ENCODE data around the gene PLIN3.
"Not testable (repeated sequence)": the region's sequence is repeated elsewhere in the genome, so short reads cannot be mapped to it uniquely, and the experiment has no call there.

Gene PLIN3

DNA sequence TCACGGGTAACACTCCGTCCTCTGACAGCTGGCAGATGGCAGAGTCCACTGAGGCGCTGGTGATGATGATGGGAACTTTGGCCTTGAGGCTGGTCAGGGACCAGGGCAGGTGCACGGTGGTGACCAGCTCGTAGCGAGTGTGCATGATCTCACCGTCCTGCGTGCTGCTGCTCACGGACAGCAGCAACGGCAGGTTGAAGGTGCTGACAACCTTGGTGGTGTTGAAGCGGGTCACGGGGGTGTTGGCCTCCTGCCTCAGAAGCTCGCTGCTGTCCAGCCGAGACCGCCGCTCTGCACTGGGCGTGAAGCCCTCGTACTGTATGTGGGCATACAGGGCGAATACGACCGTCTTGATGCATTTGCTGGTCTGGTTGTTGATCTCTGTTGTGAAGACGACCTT lies 23.6 kb upstream of the PLIN3 start:
- DNase-seq (ENCODE audit: low read depth) = no peak

DNA sequence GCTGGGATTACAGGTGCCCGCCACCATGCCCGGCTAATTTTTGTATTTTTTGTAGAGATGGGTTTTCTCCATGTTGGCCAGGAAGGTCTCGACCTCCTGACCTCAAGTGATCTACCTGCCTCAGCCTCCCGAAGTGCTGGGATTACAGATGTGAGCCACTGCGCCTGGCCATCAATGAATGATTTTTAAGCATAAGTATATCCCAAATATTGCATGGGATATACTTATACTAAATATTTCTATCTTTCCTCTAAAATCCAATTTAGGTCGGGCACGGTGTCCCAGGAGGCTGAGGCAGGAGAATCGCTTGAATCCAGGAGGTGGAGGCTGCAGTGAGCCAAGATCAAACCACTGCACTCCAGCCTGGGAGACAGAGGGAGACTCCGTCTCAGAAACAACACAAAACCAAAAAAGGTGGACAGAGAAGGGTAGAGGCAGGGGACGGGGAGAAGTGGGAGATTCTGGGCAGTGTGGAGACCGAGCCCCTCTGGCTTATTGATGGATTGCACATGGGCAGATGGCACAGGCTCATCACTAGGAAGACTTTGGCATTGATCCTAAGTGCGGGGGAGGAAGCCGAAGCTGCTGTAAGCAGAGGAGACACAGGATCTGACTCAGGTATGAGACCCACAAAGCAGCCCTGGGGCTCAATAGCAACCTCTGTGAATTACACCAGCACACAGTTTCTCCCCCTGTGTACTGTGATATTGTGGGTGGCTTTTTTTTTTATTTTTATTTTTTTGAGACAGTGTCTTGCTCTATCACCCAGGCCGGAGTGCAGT lies 21.8 kb upstream of the PLIN3 start:
- no peak for DNase-seq (ENCODE audit: low read depth)

DNA sequence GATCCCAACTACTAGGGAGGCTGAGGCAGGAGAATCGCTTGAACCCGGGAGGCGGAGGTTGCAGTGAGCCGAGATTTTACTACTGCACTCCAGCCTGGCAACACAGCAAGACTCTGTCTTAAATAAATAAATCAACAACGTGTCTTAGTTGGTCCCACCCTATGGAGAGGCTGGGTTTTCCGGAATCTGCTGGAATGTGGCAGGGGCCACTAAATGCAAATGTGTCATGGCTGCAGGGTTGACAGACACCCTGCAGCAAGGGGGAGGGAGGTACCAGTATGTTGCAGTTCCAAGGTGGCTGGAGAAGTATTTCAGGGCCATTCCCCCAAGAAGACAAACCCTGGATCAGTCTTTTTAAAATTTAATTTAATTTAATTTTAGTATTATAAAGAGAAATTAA lies 20.3 kb upstream of the PLIN3 start:
- DNase-seq (ENCODE audit: low read depth) = not testable (repeated sequence)

DNA sequence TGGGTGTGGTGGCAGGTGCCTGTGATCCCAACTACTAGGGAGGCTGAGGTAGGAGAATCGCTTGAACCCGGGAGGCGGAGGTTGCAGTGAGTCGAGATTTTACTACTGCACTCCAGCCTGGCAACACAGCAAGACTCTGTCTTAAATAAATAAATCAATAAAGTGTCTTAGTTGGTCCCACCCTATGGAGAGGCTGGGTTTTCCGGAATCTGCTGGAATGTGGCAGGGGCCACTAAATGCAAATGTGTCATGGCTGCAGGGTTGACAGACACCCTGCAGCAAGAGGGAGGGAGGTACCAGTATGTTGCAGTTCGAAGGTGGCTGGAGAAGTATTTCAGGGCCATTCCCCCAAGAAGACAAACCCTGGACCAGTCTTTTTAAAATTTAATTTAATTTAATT lies 17.5 kb upstream of the PLIN3 start:
- not testable (repeated sequence) for DNase-seq (ENCODE audit: low read depth)

DNA sequence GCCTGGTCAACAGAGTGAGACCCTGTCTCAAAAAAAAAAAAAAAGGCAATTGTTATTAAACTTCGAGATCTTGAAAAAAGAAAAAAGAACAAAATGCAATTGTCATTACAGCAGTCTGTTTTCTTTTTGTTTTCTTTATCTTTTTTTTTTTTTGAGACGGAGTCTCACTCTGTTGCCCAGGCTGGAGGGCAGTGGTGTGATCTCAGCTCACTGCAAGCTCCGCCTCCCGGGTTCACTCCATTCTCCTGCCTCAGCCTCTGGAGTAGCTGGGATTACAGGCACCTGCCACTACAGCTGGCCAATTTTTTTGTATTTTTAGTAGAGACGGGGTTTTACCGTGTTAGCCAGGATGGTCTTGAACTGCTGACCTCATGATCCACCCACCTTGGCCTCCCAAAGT lies 15.4 kb upstream of the PLIN3 start:
- not testable (repeated sequence) for DNase-seq (ENCODE audit: low read depth)

DNA sequence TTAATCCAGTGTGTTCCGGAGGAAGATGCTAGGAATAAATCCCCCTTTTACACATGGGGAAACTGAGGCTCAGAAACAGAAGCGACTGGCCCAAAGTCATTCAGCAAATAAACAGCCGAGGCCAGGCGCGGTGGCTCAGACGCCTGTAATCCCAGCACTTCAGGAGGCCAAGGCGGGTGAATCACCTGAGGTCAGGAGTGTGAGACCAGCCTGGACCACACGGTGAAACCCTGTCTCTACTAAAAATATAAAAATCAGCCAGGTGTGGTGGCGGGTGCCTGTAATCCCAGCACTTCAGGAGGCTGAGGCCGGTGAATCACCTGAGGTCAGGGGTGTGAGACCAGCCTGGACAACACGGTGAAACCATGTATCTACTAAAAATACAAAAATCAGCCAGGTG lies 11.6 kb upstream of the PLIN3 start:
- DNase-seq (ENCODE audit: low read depth) = no peak

DNA sequence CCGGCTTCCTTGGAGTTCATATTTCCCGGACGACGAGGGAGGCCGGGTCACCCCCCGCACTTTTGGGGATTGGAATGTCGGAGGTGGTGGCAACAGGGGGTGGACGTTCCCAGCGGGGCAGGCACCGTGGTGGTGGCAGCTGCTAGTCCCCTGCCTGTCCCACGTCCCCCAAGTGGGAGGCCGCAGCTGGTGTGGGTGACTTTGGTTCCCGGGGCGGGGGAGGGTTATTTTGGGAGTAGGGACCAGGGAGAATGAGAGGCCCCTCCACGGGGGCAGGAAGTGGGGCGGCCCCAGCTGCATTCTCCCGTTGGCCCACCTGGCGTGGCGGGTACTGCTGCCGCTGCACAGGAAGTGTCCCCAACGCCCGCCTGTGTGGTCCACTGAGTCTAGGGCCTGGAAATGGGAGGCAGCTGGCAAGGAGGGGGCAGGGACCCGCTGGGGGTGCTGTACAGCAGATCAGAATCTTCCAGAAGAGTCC lies 11.1 kb upstream of the PLIN3 start:
- DNase-seq (ENCODE audit: low read depth) = no peak

DNA sequence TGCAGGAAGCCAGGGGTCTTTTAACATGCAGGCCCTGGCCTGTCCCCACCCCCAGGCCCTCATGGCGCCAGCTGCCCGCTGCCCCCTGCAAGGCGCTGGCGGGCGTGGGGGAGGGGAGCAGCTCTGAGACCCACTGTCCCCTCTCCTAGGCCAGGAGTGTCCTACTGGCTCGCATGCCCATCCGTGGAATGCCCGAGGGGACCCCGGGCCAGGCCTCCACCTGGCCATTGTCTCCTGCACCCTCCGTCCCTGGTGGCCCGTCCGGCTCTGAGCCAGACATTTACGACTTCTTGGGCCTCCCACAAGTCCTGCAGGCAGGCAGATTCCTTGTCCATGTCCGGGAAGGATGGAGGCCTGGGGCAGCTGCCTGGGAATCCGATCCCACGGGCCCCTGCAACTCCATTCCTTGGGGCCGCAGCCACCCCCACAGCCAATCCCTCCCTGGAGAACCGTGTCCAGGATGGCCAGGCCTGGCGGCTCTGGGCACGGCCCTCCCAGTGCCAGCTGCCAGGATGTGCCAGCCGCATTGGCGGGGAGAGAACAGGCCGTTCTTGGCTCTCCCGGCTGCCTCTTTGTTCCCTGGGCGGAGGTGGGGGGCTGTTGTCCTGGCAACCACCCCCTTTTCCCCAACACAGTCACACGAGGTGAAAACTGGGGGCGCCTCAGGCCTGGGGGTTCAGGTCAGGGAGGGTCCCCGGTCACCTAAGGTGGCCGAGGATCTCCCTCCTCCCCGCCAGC lies 10.5 kb upstream of the PLIN3 start:
- no peak for DNase-seq (ENCODE audit: low read depth)

DNA sequence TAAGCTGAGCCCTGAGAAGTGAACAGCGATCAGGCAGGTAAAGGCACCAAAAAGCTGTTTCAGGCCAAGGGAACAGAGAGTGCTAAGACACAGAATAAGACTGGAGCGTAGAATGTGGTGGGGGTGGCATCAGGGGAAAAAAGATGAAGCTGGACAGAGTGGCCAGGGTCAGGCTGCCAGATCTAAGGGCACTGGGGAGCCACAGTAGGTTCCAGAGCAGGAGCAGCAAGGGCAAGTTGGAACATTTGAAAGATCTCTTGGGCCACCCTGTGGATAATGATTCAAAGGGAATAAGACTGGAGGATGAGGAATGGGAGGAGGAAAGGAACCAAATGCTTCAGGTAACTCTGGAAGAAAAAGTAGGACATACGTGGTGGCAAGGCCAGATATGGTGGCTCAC lies 6.5 kb upstream of the PLIN3 start:
- DNase-seq (ENCODE audit: low read depth) = no peak

DNA sequence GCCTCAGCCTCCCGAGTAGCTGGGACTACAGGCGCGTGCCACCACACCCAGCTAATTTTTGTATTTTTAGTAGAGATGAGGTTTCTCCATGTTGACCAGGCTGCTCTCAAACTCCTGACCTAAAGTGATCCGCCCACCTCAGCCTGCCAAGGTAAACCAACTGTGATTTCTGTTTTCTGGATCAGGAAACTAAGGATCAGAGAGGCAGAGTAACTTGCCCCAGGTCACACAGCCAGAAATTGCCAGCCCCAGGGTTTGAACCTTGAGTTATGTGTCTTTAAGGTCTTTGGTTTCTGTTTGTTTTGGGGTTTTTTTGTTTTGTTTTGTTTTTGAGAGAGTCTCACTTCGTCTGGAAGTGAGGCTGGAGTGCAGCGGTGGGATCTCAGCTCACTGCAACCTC lies 4.2 kb upstream of the PLIN3 start:
- no peak for DNase-seq (ENCODE audit: low read depth)

DNA sequence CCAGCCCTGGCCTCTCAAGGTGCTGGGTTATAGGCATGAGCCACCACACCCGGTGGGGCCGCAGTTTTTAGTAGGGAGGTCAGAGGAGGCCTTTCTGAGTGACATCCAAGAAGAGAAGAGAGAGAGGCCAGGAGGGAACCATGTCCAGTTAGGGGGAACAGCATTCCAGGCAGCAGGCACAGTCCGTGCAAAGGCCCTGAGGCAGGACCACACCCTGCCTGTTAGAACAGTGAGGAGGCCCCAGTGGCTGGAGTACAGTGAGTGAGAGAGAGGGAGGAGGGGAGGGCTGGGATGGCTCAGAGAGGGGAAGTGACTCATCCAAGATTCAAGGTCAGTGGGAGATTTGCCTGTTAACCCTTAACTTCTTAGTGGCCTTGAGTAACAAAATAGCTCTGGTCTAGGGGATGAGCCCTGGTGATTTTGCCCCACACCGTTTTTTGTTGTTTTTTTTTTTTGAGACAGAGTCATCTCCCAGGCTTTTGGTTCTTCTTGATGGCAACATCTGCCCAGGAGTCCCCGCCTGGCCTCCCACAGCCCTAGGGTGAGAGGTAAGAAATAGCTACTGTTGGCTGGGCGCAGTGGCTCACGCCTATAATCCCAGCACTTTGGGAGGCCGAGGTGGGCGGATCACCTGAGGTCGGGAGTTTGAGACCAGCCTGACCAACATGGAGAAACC lies 2.7 kb upstream of the PLIN3 start:
- DNase-seq (ENCODE audit: low read depth) = peak; percentile 29

DNA sequence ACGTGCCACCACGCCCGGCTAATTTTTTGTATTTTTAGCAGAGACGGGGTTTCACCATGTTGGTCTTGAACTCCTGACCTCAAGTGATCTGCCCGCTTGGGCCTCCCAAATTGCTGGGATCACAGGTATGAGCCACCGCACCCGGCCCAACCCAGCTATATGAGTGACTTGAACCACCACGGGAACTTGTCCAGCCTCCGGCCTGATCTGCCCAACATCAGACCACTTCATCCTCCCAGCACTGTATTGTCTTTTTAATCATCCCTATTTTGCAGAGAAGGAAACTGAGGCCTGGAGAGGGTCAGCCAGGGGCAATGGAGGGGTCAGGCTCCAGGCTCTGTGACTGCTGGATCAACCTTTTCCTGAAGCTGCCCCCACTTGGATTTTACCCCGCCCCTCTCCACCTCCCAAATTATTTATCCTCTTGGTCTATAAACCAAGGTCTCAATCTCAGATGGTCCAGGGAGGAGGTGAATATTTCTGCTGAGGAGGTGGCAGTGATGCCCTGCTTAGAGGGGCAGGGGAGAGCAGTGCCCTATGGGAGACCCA lies 893 bp upstream of the PLIN3 start:
- DNase-seq (ENCODE audit: low read depth) = no peak

DNA sequence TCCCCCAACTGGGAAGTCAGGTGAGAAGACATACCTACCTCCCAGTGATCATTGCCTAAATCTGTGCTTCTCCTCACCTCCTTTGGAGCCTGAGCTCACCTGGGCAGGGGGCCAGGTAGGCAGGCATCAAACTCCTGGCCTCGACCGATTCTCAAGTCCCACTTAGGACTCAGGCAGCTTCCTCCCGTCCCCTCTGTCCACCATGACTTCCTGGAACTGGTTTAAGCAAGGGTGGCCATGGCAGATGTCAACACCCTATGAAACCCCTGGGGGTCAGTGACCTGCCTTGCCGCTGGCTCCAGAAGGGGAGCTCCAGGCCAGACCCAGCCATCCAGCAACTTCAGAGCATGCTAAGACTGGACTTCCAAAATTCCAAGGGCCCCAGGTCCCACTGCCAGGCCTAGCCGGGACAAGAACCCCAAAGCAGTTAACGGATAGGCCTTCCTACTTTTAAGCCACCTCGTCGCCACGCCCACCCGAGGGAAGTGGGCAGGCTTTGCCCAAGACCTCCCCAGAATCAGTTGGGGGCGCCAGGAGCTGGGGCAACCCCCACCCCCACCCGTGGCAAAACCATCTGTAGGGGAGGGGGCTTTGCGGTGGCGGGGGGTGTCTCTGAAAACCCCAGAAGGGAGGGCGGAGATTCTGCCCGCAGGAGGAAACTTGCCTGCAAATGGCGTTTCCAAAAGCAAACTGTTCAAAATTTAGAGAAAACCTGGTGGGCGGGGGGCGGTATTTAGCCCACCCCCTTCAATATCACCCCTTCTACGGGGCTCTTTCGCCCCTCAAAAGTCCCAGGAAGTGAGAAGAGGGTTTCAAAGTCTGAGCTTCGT lies 657 bp downstream of the PLIN3 start:
- peak; percentile 26 for DNase-seq (ENCODE audit: low read depth)

DNA sequence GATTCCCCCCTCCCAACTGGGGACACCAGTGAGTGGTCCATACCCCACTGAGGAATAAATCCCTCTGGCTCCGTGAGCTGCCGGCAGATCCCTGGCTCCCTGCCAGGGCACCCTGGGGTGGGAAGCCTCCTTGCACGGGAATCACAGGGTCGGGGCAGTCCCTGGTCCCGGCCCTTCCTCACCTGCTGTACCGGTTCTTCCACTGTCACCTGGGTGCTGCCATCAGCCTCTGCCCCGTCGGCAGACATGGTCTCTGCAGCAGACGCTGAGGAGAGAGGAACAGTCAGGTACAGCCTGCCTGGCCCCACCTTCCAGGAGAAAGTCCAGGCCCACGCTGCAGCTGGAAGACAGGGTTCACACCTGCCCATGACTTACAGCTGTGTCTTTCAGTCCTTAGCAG lies 6.3 kb downstream of the PLIN3 start:
- DNase-seq (ENCODE audit: low read depth) = no peak

DNA sequence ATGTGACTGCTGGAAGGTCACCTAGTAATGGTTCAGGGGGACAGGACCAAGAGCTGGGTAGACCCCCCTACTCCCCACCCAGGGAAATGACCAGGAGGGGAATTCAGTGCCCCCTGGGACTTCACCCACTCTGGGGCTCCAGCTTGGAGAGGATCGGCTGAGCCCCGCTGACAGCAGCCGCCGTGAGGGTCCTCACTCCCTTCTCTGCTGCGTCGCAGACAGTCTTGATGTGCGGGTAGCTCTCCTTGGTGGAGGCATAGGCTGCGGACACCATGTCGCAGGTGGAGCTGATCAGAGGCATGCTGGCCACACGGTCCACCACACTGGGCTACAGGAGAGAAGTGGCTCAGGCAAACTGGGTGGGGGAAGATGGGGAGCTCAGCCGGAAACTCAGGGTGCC lies 7.8 kb downstream of the PLIN3 start:
- DNase-seq (ENCODE audit: low read depth) = no peak

DNA sequence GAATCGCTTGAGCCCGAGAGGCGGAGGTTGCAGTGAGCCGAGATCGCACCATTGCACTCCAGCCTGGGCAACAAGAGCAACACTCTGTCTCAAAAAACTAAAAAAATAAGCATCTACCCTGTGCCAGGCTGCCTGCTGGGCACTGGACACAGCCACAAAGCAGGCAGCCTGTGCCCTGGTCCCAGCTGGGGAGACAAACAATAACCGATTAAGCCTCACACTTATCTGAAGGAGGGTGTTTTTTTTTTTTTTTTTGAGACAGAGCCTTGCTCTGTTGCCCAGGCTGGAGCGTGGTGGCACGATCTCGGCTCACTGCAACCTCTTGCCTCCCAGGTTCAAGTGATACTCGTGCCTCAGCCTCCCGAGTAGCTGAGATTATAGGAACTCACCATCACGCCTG lies 11.0 kb downstream of the PLIN3 start:
- not testable (repeated sequence) for DNase-seq (ENCODE audit: low read depth)

DNA sequence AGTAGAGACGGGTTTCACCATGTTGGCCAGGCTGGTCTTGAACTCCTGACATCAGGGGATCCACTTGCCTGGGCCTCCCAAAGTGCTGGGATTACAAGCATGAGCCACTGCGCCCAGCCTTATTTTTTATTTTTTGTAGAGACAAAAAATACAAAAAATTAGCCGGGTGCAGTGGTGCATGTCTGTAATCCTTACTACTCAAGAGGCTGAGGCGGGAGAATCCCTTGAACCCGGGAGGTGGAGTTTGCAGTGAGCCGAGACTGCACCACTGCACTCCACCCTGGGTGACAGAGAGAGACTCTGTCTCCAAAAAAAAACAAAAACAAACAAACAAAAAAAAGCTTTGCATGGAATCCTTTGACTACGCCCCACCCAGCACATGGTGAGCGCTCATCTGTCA lies 14.0 kb downstream of the PLIN3 start:
- not testable (repeated sequence) for DNase-seq (ENCODE audit: low read depth)

DNA sequence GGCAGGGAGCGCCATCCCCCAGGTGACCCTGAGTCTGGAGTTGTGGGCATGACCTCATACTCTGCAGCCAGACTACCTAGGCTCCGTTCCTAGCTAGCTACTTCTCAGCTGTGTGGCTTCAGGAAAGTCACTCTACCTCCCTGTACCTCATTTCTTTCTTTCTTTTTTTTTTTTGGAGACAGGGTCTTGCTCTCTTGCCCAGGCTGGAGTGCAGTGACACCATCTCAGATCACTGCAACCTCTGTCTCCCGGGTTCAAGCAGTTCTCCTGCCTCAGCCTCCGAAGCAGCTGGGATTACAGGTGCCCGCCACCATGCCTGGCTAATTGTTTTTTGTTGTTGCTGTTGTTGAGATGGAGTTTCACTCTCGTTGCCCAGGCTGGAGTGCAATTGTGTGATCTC lies 15.0 kb downstream of the PLIN3 start:
- DNase-seq (ENCODE audit: low read depth) = no peak

DNA sequence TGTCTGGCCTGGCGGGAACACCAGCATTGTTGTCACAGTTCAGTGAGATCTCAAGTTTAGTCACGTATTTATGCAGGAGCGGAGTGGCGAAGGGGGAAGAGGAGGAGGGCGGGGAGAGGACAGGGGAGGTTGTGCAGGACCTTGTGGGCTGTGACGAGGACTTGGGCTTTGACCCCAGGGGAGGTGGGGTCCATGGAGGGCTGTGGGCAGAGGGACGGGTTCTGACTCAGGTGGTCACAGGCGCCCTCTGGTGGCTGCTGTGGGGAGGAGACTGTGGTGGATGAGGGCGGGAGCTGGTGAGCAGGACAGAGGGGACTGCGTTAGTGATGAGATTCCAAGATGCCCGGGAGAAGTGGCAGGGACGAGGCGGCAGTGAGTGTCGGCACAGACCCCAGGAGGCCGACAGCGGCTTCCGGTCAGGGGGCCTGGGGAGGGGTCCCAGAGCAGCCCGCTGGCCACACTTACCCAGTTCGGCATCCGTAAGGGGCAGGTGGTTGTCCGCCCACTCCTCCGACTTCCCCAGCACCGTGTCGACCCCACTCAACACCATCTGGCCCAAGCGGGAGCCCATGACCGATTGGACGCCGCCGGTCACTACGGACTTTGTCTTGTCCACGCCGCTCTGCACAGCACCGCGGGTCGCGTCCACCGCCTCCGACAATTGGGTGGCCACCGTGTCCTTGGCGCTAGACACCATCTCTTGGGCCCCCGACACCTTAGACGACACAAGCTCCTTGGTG lies 15.7 kb downstream of the PLIN3 start:
- DNase-seq (ENCODE audit: low read depth) = peak; percentile 71

DNA sequence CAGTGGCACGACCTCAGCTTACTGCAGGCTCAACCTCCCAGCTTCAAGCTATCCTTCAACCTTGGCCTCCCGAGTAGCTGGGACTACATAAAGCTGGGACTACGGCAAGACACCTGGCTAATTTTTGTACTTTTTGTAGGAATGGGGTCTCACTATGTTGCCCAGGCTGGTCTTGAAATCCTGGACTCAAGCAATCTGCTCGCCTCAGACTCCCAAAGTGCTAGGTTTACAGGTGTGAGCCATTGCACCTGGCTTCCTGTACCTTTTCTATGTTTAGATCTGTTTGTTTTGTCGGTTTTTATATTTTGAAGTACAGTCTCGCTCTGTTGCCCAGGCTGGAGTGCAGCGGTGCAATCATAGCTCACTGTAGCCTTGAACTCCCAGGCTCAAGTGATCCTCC lies 18.4 kb downstream of the PLIN3 start:
- DNase-seq (ENCODE audit: low read depth) = no peak
